GM12874 (cell line): ENCODE measurements around the gene ZIC4.

ENCODE experiments used
- TF ChIP-seq, protein P1 (sequence below): IDR thresholded peaks from 2 replicates; pipeline ENCODE4 v1.5.1; 2011; ENCODE audit warnings: low read depth, mild to moderate bottlenecking, control low read depth, low read length, moderate library complexity; ENCODE audit not compliant: insufficient read depth

Gene ZIC4

GRCh38 chr3:147416931-147417330, 10.6 kb upstream of the ZIC4 start:
- TF ChIP-seq, protein P1, sequence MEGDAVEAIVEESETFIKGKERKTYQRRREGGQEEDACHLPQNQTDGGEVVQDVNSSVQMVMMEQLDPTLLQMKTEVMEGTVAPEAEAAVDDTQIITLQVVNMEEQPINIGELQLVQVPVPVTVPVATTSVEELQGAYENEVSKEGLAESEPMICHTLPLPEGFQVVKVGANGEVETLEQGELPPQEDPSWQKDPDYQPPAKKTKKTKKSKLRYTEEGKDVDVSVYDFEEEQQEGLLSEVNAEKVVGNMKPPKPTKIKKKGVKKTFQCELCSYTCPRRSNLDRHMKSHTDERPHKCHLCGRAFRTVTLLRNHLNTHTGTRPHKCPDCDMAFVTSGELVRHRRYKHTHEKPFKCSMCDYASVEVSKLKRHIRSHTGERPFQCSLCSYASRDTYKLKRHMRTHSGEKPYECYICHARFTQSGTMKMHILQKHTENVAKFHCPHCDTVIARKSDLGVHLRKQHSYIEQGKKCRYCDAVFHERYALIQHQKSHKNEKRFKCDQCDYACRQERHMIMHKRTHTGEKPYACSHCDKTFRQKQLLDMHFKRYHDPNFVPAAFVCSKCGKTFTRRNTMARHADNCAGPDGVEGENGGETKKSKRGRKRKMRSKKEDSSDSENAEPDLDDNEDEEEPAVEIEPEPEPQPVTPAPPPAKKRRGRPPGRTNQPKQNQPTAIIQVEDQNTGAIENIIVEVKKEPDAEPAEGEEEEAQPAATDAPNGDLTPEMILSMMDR = no peak

DNA sequence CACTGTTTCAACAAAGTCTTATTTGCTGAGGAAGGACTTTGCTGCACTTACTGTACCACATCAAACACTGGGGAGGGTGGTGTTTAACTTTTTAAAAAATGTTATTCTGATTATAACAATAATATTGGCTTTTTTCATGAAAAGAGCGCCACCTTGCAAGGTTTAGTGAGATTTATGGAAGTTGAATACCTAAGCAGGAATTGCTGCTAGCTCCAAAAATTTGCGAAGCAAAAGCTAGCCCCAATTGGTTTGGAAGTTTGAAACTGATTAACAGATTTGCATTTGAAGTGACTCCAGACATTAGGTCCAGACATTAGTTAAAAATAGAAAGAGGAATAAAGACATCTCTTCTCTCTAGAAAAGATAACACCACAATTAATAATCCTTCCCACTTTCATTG, 9.5 kb upstream of the ZIC4 start:
- TF ChIP-seq, protein P1 = no peak

GRCh38 chr3:147415286-147415685, 8.9 kb upstream of the ZIC4 start:
- TF ChIP-seq, protein P1 = no peak

DNA sequence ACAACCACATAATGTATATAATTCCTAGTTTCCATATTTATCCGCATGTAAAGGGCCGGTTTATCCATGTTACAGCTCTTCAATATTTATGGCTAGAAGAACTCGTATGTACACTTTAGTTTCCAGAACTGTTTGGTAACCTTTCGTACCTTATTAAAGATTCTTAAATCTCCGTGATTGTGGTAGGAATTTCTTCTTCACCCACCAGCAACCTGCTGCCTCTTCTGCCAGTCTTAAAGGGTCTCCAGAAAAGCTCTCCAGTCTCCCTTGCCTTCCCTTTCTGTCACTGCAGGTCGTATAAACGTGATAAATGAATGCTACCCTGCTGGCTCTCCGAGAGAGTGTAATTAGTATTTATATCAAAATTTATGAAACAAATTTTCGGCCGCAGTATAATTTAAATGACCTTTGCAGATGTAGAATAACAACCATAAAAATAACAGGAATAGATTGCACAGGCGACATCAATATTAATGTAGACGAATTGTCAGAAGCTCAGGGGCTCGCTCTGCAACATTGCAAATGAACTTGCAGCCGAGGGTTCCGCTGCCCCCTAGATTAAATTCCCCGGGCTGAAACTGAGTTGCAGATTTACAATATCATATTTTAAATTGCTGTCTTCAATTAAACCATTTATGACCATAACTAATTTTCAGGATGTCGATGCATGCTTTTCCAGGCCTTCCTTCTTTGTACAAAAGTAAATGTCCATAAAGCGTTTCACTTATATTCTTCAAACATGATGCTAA, 8.2 kb upstream of the ZIC4 start:
- TF ChIP-seq, protein P1 = no peak

GRCh38 chr3:147413686-147414389, 7.5 kb upstream of the ZIC4 start:
- TF ChIP-seq, protein P1 = no peak

DNA sequence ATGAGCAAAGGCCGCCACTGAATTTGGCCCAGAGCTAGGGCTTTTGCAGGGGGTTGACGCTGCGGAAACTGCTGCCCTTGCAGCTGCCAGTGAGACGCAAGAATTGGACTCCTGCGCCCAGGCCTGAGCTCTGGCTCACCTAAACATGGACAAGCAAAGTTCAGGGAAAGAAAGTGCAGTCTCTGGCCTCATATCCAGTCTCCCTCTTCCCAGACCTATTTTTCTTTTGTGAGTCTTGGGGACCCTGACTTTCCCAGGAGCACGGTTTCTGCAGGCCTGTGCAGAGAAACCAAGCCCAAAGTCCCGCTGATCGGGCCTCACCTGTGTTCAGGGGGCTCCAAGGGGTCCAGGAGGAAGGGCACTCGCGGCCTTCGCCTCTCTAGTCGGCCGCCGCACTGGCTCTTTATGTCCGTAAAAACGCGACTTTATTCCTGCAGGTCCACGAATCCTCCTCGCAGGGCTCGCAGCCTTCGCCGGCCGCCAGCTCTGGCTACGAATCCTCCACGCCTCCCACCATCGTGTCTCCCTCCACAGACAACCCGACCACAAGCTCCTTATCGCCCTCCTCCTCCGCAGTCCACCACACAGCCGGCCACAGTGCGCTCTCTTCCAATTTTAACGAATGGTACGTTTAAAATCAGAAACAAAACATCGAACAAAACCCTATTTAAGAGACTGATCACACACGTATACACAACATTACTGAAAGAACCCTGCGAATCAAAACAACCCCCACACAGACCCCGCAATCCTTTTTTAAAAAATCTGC, 6.8 kb upstream of the ZIC4 start:
- TF ChIP-seq, protein P1 = no peak

- TF ChIP-seq, protein P1 = no peak
These were observed 6.0 kb upstream of the ZIC4 start for GRCh38 chr3:147412261-147412916.
